Mucosa of descending colon (tissue), 3 donors: ENCODE results near the gene TRABD2B. TPM values are rescaled to one million over a fixed set of nuclear protein-coding genes. Genes with fewer than 3 reads are reported as not detected.

ENCODE experiments used
- ATAC-seq: fragments of 200-7000 bp; cut with Tn5 transposase; one replicate; pipeline ENCODE4 v1.9.1; 2020; ENCODE audit warnings: mild to moderate bottlenecking, moderate library complexity
- DNase-seq, 3 donors: peaks; one replicate each; pipeline ENCODE4 v3.0.0-alpha.2; 2020
- H3K36me3 ChIP-seq: fragments of 200-600 bp; one replicate; pipeline ENCODE4 v1.8.0; 2021; ENCODE audit warnings: low read depth, mild to moderate bottlenecking
- H3K4me1 ChIP-seq: fragments of 200-600 bp; one replicate; pipeline ENCODE4 v1.8.0; 2021; ENCODE audit warnings: low read depth, mild to moderate bottlenecking
- H3K4me3 ChIP-seq: fragments of 200-600 bp; one replicate; pipeline ENCODE4 v1.8.0; 2021; ENCODE audit warnings: mild to moderate bottlenecking
- H3K9me3 ChIP-seq: fragments of 200-600 bp; one replicate; pipeline ENCODE4 v1.8.0; 2021; ENCODE audit warnings: mild to moderate bottlenecking
- intact Hi-C, 2 donors: fragments of 100-400 bp; cut with DNase I in 1 of 2; cut with micrococcal nuclease in 1 of 2; formaldehyde crosslinking; loops; one replicate each; pipeline versions ENCODE4 v1.11.0 to v1.11.1; 2022; cut with DNase I, micrococcal nuclease
- total RNA-seq, 3 donors: library from RNA; stranded (reverse); fragmentation: NEBNext Ultra II Directional in 2 of 3; extraction: Animal tissue kit (Norgen Biotek cat#: 25700) in 2 of 3; gene quantifications; one replicate each; pipeline versions ENCODE4 v1.2.1 to v1.2.4, GENCODE V29; 2021 to 2023
- TF ChIP-seq, protein P1 (sequence below): fragments of 200-600 bp; IDR thresholded peaks from one replicate; pipeline ENCODE4 v1.8.0; 2022; ENCODE audit warnings: antibody characterized with exemption, mild to moderate bottlenecking
- donor health status: DM: no; HTN: no; CAD: no; lungs with moderate emphysema.
- donor health status: DM: no; HTN: no; CAD: no.
- donor health status: DM: no; HTN: yes; CAD: no.

The TRABD2B gene
- total RNA-seq, 3 donors from 2014 or later = 0.35 to 2.0 (median 2.0) TPM

DNA sequence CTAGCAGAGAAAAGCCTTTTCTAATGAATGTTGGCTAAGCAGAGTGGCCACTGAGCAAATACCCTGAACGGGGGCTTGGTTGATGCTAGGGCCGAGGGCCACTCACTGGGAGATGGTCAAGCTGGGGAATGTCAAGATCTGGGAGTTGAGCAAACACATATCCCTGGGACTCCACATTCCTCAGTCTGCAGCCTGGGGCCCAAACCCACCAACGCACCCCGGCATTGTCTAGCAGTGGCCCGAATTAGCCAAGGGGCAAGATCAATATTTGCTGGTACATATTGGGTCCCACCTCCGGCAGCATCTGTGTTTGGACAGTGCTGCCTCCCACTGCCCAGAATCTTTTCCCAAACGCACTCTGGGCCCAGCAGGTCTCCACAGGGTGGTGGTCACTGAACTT is 144.1 kb downstream of the TRABD2B start:
- Histone ChIP-seq H3K9me3 (no peaks in the 10 kb centered on the region), H3K36me3 (no peaks in the 10 kb centered on the region), H3K4me3 (no peak overlapping the region), H3K4me1 (peaks cover 2% of the 10 kb centered on the region)
- intact Hi-C loops = no loop called here
- ATAC-seq (no peak), DNase-seq (no peak)
- TF ChIP-seq, protein P1, sequence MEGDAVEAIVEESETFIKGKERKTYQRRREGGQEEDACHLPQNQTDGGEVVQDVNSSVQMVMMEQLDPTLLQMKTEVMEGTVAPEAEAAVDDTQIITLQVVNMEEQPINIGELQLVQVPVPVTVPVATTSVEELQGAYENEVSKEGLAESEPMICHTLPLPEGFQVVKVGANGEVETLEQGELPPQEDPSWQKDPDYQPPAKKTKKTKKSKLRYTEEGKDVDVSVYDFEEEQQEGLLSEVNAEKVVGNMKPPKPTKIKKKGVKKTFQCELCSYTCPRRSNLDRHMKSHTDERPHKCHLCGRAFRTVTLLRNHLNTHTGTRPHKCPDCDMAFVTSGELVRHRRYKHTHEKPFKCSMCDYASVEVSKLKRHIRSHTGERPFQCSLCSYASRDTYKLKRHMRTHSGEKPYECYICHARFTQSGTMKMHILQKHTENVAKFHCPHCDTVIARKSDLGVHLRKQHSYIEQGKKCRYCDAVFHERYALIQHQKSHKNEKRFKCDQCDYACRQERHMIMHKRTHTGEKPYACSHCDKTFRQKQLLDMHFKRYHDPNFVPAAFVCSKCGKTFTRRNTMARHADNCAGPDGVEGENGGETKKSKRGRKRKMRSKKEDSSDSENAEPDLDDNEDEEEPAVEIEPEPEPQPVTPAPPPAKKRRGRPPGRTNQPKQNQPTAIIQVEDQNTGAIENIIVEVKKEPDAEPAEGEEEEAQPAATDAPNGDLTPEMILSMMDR = no peak

DNA sequence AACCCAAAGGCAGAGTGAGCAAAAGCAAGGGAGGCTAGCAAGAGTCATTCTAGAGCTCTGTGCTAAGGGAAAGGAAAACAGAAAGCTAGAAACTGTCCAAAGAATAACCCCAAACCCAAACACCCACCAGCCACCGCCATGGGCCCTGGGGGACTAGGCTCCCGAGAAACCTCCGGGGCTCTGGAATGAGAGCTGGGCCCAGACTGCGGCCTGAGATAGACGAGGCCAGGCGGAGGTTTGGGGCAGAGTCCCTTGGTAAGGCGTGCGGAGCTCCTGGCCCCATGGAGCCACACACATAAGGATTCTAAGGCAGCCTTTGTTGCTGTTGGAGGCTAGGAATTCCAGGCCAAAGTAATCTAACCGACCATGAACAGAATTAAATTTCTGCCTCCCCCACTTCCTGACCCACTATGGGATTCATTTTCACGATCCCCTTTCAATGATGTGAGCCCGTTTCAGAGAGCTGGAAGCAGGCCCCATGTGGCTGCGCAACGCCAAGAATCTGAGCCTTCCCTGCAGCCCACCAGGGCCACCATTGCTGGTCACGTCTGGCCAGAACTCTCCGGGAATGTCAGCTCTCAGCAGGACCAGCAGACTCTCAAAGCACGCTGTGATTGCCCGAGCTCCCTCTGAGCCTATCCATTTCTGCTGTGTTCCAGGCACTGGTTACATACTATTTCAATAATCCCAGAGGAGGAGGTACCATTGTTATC is 145.0 kb downstream of the TRABD2B start:
- no peak overlapping the region for H3K4me3 ChIP-seq
- DNase-seq (no peak), ATAC-seq (no peak)
- no peaks in the 10 kb centered on the region for H3K9me3 ChIP-seq
- intact Hi-C loops = no loop called here
- H3K4me1 ChIP-seq = peaks cover 2% of the 10 kb centered on the region
- TF ChIP-seq, protein P1 = no peak
- H3K36me3 ChIP-seq = no peaks in the 10 kb centered on the region

DNA sequence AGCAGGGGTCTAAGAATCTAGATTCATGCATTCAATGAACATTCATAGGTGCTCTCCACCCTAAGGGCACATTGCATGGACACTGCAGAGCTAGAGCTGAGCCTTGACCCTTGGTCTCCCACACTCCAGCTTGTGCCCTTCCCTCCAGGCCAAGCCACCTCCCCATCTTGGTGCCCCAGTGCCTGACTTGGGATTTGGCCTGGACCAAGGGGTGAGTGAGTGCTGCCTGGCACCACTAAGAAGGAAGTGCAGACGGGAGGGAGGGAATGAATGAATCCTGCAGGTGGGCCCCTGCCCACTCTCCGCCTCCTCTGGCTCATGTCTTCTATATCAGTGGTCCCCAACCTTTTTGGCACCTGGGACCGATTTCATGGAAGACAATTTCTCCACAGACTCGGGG is 146.7 kb downstream of the TRABD2B start:
- Histone ChIP-seq H3K4me3 (no peak overlapping the region), H3K36me3 (no peaks in the 10 kb centered on the region), H3K4me1 (peaks cover 2% of the 10 kb centered on the region), H3K9me3 (no peaks in the 10 kb centered on the region)
- intact Hi-C loops = no loop called here
- TF ChIP-seq, protein P1 = no peak
- ATAC-seq (no peak), DNase-seq (no peak)

DNA sequence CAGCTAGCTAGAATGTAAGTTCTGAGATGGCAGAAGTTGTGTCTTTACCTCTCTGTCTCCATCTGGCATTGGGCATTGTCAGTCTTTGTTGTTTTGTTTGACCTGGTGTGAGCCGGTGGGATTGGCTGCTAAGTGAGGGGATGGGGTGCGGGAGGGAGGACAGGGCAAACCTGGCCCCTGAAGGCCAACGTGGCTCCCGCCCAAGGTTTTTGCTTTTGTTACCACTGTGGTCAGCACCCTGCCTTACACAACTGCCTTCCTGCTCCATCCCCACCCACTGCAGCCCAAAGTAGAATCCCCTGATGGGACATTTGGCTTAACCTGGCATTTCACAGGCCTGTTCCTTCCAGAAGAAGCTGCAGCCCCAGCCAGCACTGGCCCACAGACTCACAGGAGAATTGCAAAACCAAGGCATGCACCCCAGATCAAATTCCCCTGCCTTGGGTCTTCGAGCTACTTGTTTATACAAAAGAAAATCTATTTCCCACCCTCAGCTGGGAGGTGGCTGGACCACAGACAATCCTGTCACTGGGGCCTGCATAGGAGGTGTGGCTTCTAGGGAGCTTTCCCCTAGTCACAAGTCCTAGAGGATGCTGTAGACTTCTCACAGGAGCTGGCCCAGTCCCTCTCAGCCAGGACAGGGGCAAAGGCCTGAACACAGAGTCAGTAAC is 147.5 kb downstream of the TRABD2B start:
- TF ChIP-seq, protein P1 = no peak
- ATAC-seq = no peak
- intact Hi-C loops = no loop called here
- no peak for DNase-seq
- Histone ChIP-seq H3K4me1 (peaks cover 2% of the 10 kb centered on the region), H3K36me3 (no peaks in the 10 kb centered on the region), H3K4me3 (no peak overlapping the region), H3K9me3 (no peaks in the 10 kb centered on the region)

DNA sequence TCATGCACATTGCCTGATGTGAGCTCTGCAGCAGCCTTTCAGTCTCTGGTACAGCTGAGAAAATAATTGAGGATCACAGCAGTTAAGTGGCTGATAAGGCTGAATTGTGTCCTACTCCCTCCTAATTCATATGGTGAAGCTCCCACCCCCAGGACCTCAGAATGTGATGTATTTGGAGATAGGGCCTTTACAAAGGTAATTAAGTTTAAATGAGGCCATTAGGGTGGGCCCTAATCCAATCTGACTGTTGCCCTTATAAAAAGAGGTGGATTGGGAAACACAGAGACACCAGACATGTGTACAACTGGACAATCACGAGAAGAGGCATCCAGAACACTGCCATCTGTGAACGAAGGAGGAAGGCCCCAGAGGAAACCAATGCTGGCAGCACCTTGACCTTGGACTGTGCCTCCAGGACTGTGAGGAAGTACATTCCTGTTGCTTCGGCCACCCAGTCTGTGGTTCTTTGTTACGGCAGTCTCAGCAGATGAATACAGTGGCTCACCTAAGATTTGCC is 148.1 kb downstream of the TRABD2B start:
- TF ChIP-seq, protein P1 = no peak
- H3K4me3 ChIP-seq = no peak overlapping the region
- ATAC-seq (peak; percentile 87), DNase-seq (peak in 1 of 3 donors; percentile 50)
- peaks cover 2% of the 10 kb centered on the region for H3K4me1 ChIP-seq
- no peaks in the 10 kb centered on the region for H3K36me3 ChIP-seq
- no peaks in the 10 kb centered on the region for H3K9me3 ChIP-seq
- intact Hi-C loops = no loop called here
